Measurements from ENCODE around the gene VRK3.

The VRK3 gene

DNA sequence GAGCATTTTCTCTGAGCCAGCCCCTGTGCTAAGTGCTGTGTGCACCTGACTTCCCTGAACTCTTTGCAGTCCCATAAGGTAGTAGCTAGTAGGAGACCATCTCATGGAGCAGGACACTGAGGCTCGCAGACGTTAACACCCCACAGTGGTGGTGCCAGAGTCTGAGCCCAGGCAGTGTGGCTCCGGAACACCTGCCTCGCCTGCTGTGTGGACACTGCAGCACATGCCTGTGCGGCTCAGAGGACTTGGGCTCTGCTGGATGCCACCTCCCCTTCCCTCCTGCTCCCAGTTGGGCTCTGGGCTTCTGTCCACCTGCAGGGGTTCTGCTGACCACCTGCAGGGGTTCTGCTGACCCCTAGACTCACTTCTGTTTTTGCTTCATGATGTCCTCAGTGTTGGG, 37.2 kb downstream of the VRK3 start:
- no peaks in the 10 kb centered on the region for H3F3A ChIP-seq (ENCODE audit: insufficient read depth, low read length)
- no peak overlapping the region for H3K4me3 ChIP-seq (ENCODE audit: low read depth, low read length, poor library complexity, severe bottlenecking)
- H3K4me1 ChIP-seq (ENCODE audit: insufficient read depth, low read length, severe bottlenecking) = no peaks in the 10 kb centered on the region
- TF ChIP-seq EZH2 (IDR thresholded peaks at IDR 0.05; ENCODE audit: borderline replicate concordance, low read length) = no peak
- TF ChIP-seq, protein P1, sequence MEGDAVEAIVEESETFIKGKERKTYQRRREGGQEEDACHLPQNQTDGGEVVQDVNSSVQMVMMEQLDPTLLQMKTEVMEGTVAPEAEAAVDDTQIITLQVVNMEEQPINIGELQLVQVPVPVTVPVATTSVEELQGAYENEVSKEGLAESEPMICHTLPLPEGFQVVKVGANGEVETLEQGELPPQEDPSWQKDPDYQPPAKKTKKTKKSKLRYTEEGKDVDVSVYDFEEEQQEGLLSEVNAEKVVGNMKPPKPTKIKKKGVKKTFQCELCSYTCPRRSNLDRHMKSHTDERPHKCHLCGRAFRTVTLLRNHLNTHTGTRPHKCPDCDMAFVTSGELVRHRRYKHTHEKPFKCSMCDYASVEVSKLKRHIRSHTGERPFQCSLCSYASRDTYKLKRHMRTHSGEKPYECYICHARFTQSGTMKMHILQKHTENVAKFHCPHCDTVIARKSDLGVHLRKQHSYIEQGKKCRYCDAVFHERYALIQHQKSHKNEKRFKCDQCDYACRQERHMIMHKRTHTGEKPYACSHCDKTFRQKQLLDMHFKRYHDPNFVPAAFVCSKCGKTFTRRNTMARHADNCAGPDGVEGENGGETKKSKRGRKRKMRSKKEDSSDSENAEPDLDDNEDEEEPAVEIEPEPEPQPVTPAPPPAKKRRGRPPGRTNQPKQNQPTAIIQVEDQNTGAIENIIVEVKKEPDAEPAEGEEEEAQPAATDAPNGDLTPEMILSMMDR (IDR thresholded peaks at IDR 0.05; ENCODE audit: low read length) = no peak
- no peaks in the 10 kb centered on the region for H3K27me3 ChIP-seq (ENCODE audit: insufficient read depth, low read length)
- no peak overlapping the region for H3K4me2 ChIP-seq (ENCODE audit: low read length)
- H3K27ac ChIP-seq (ENCODE audit: low read depth, low read length, poor library complexity, severe bottlenecking) = no peak overlapping the region
- no peak overlapping the region for H3K9ac ChIP-seq (ENCODE audit: low read length)
- H3K9me2 ChIP-seq (ENCODE audit: low read depth, low read length) = no peaks in the 10 kb centered on the region
- H3K9me3 ChIP-seq (ENCODE audit: low read length) = no peaks in the 10 kb centered on the region
- no peaks in the 10 kb centered on the region for H3K79me2 ChIP-seq (ENCODE audit: insufficient read depth, low read length)
- no peaks in the 10 kb centered on the region for H4K20me1 ChIP-seq (ENCODE audit: insufficient read depth, low read length)
- no peak overlapping the region for H2AFZ ChIP-seq (ENCODE audit: low read length)
- H3K36me3 ChIP-seq (ENCODE audit: insufficient read depth, low read length) = peaks cover 13% of the 10 kb centered on the region; the same call in 1 of the 2 replicates

DNA sequence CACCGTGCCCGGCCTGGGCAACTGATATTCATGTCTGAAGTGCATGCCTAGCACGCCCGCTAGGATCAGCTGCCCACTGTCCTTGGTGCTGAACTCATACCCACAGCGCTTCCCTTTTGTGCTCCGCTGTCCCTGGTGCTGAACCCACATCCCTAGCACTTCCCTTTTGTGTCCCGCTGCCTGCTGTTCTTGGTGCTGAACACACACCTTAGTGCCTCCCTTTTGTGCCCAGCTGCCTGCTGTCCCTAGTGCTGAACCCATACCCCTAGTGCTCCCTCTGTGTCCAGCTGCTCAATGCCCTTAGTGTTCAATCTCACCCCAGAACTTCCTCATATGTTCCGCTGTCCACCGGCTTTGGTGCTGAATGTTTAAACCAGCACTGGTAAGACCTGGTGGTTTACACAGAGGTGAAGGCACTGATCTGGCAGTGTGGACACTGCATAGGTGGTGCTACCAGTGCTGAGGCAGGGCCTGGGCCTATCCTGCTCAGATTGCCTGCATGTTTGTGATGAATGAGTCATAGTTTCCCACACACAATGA, 37.9 kb downstream of the VRK3 start:
- H3K36me3 ChIP-seq (ENCODE audit: insufficient read depth, low read length) = peaks cover 5% of the 10 kb centered on the region; the same call in 1 of the 2 replicates
- H3K9me3 ChIP-seq (ENCODE audit: low read length) = no peaks in the 10 kb centered on the region
- no peak overlapping the region for H3K4me3 ChIP-seq (ENCODE audit: low read depth, low read length, poor library complexity, severe bottlenecking)
- no peak for TF ChIP-seq EZH2 (IDR thresholded peaks at IDR 0.05; ENCODE audit: borderline replicate concordance, low read length)
- TF ChIP-seq, protein P1 (IDR thresholded peaks at IDR 0.05; ENCODE audit: low read length) = no peak
- H3K4me1 ChIP-seq (ENCODE audit: insufficient read depth, low read length, severe bottlenecking) = no peaks in the 10 kb centered on the region
- no peak overlapping the region for H3K4me2 ChIP-seq (ENCODE audit: low read length)
- no peaks in the 10 kb centered on the region for H3K9me2 ChIP-seq (ENCODE audit: low read depth, low read length)
- H3K27ac ChIP-seq (ENCODE audit: low read depth, low read length, poor library complexity, severe bottlenecking) = no peak overlapping the region
- no peaks in the 10 kb centered on the region for H3K27me3 ChIP-seq (ENCODE audit: insufficient read depth, low read length)
- no peaks in the 10 kb centered on the region for H4K20me1 ChIP-seq (ENCODE audit: insufficient read depth, low read length)
- H3F3A ChIP-seq (ENCODE audit: insufficient read depth, low read length) = no peaks in the 10 kb centered on the region
- no peaks in the 10 kb centered on the region for H3K79me2 ChIP-seq (ENCODE audit: insufficient read depth, low read length)
- H3K9ac ChIP-seq (ENCODE audit: low read length) = no peak overlapping the region
- no peak overlapping the region for H2AFZ ChIP-seq (ENCODE audit: low read length)

DNA sequence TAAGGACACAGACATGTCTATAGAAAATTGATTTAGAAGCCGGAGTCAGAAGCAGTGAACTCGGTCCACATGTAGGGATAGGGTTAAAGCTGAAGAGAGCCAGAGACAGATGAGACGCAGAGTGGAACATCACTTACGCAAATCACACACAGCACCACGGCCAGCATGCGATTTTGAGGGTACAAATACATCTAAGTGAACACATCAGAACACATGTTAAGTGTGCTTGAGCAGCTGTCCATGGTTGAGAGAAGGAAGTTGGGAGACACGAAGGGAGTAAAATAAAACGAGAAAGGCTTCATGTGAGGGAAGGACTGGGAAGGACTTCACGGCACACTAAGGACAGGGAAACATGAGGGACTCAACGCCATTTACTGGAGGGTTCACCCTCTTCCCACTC, 38.8 kb downstream of the VRK3 start:
- Histone ChIP-seq H3F3A (ENCODE audit: insufficient read depth, low read length) (no peaks in the 10 kb centered on the region), H3K9me2 (ENCODE audit: low read depth, low read length) (no peaks in the 10 kb centered on the region), H3K4me3 (ENCODE audit: low read depth, low read length, poor library complexity, severe bottlenecking) (no peak overlapping the region), H3K36me3 (ENCODE audit: insufficient read depth, low read length) (peaks cover 5% of the 10 kb centered on the region; the same call in 1 of the 2 replicates), H3K9me3 (ENCODE audit: low read length) (no peaks in the 10 kb centered on the region), H4K20me1 (ENCODE audit: insufficient read depth, low read length) (no peaks in the 10 kb centered on the region), H3K4me2 (ENCODE audit: low read length) (no peak overlapping the region), H3K79me2 (ENCODE audit: insufficient read depth, low read length) (no peaks in the 10 kb centered on the region), H3K4me1 (ENCODE audit: insufficient read depth, low read length, severe bottlenecking) (no peaks in the 10 kb centered on the region), H3K9ac (ENCODE audit: low read length) (no peak overlapping the region), H2AFZ (ENCODE audit: low read length) (no peak overlapping the region), H3K27ac (ENCODE audit: low read depth, low read length, poor library complexity, severe bottlenecking) (no peak overlapping the region), H3K27me3 (ENCODE audit: insufficient read depth, low read length) (no peaks in the 10 kb centered on the region)
- TF ChIP-seq EZH2 (IDR thresholded peaks at IDR 0.05; ENCODE audit: borderline replicate concordance, low read length) = no peak
- TF ChIP-seq, protein P1 (IDR thresholded peaks at IDR 0.05; ENCODE audit: low read length) = no peak

All from OCI-LY1 (cell line).